ENCODE results near the gene NARF. TPM values are rescaled to one million over a fixed set of nuclear protein-coding genes. Genes with fewer than 3 reads are reported as not detected.
"Not testable (repeated sequence)": the region's sequence is repeated elsewhere in the genome, so short reads cannot be mapped to it uniquely, and the experiment has no call there.

Gene NARF
- total RNA-seq, 1 experiment from 2014 or later, result 39.4 TPM

GRCh38 chr17:82452162-82452561, 6.4 kb upstream of the NARF start:
- intact Hi-C loops (cut with micrococcal nuclease; ENCODE audit: unreplicated experiment), result no loop called here
- no TSS peak for BruUV-seq (replicated peaks)
- H3K4me1 Mint-ChIP-seq (ENCODE audit: low read depth, unreplicated experiment), result peaks cover 11% of the 10 kb centered on the region

DNA sequence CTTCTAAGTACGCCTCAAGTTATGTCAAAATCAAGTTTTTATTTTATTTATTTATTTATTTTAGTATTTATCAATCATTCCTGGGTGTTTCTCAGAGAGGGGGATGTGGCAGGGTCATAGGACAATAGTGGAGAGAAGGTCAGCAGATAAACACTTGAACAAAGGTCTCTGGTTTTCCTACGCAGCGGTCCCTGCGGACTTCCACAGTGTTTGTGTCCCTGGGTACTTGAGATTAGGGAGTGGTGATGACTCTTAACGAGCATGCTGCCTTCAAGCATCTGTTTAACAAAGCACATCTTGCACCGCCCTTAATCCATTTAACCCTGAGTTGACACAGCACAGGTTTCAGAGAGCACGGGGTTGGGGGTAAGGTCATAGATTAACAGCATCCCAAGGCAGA, 5.4 kb upstream of the NARF start:
- H3K27ac Mint-ChIP-seq (ENCODE audit: unreplicated experiment); intact Hi-C loops (cut with micrococcal nuclease; ENCODE audit: unreplicated experiment); H3K9me3 Mint-ChIP-seq (ENCODE audit: low read depth, unreplicated experiment); H3K4me3 Mint-ChIP-seq (ENCODE audit: low read depth, unreplicated experiment); BruUV-seq (replicated peaks); H3K27me3 Mint-ChIP-seq (ENCODE audit: unreplicated experiment); DNase-seq; CTCF ChIA-PET: not testable (repeated sequence)
- Mint-ChIP-seq H3K36me3 (ENCODE audit: insufficient read depth, unreplicated experiment) (peaks cover 32% of the 10 kb centered on the region), H3K4me1 (ENCODE audit: low read depth, unreplicated experiment) (peaks cover 20% of the 10 kb centered on the region)

More at GRCh38 chr17:82452162-82452561, 6.4 kb upstream of the NARF start:
- H3K36me3 Mint-ChIP-seq (ENCODE audit: insufficient read depth, unreplicated experiment), result peaks cover 26% of the 10 kb centered on the region
- peak overlapping the region; percentile 36 for H3K27ac Mint-ChIP-seq (ENCODE audit: unreplicated experiment)
- no peak for DNase-seq
- CTCF ChIA-PET, result no interaction called here
- no peak for TF ChIP-seq CTCF (IDR thresholded peaks at IDR 0.05; ENCODE audit: unreplicated experiment)
- peaks cover 2% of the 10 kb centered on the region for H3K9me3 Mint-ChIP-seq (ENCODE audit: low read depth, unreplicated experiment)
- no peaks in the 10 kb centered on the region for H3K27me3 Mint-ChIP-seq (ENCODE audit: unreplicated experiment)
- H3K4me3 Mint-ChIP-seq (ENCODE audit: low read depth, unreplicated experiment), result no peak overlapping the region

- H3K4me3 Mint-ChIP-seq (ENCODE audit: low read depth, unreplicated experiment); DNase-seq; H3K27ac Mint-ChIP-seq (ENCODE audit: unreplicated experiment); H3K27me3 Mint-ChIP-seq (ENCODE audit: unreplicated experiment); CTCF ChIA-PET; BruUV-seq (replicated peaks); intact Hi-C loops (cut with micrococcal nuclease; ENCODE audit: unreplicated experiment); H3K9me3 Mint-ChIP-seq (ENCODE audit: low read depth, unreplicated experiment): not testable (repeated sequence)
- H3K4me1 Mint-ChIP-seq (ENCODE audit: low read depth, unreplicated experiment), result peaks cover 20% of the 10 kb centered on the region
- H3K36me3 Mint-ChIP-seq (ENCODE audit: insufficient read depth, unreplicated experiment), result peaks cover 38% of the 10 kb centered on the region
Measured at GRCh38 chr17:82453706-82454105, 4.8 kb upstream of the NARF start.

DNA sequence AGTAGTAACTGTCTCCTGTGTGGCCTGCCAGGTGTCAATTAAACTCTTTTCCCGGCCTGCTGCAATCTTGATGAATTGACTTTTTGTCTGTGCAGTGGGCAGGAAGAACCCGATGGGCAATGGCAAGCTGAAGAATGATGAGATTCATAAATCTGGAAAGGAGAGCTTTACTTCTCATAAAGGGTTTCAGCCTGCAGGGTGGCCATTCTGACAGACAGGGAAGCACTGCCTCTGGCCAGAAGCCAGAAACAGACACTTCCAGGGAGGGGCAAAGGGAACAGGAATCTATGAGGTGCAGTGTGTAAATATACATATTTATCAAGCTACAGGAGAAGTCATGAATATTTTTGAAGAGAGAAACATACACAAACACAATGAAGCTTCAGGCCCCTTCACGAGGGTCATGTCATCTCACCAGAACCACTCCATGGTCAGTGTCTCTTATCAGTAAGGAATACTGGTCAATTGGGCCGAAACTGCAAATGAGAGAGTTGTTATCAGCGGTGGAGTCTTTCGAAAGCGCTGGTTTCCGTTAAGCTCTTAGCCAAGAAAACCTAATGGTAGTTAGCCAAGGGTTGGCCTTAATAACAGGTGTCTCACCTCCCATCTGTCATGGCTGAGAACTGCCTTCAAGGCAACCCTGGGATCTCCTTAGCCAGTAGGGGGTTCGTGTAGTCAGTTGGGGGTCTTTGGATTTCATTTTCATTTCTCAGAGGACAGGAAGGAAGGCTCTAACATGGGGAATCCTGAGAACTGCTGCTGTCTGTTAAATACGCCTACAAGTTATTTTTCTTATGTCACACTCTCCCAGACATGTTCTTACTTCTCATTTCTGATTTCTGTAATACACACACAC, 1.2 kb upstream of the NARF start:
- no peak for DNase-seq
- intact Hi-C loops (cut with micrococcal nuclease; ENCODE audit: unreplicated experiment), result no loop called here
- peak overlapping the region; percentile 78 for H3K27ac Mint-ChIP-seq (ENCODE audit: unreplicated experiment)
- peak overlapping the region; percentile 87 for H3K4me3 Mint-ChIP-seq (ENCODE audit: low read depth, unreplicated experiment)
- BruUV-seq (replicated peaks), result no TSS peak
- H3K27me3 Mint-ChIP-seq (ENCODE audit: unreplicated experiment), result no peaks in the 10 kb centered on the region
- peaks cover 2% of the 10 kb centered on the region for H3K9me3 Mint-ChIP-seq (ENCODE audit: low read depth, unreplicated experiment)
- peaks cover 37% of the 10 kb centered on the region for H3K36me3 Mint-ChIP-seq (ENCODE audit: insufficient read depth, unreplicated experiment)
- H3K4me1 Mint-ChIP-seq (ENCODE audit: low read depth, unreplicated experiment), result peaks cover 23% of the 10 kb centered on the region
- CTCF ChIA-PET, result interaction anchor here (1.3 kb wide), 1 partner anchor 159 kb away, joined by 3 read pairs; no protein-coding TSS in a partner anchor
- TF ChIP-seq CTCF (IDR thresholded peaks at IDR 0.05; ENCODE audit: unreplicated experiment), result no peak

DNA sequence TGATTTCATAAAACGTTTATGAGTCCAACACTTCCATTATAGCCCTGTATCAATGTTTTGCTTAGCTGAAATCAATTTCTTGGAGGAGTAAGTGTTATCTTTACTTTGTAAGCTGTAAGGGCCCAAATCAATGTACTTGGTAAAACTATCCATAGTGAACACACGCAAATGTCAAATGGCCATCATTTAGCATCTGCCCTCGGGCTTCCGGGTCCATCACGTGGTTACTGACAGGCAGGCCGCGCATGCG, 687 bp upstream of the NARF start:
- intact Hi-C loops (cut with micrococcal nuclease; ENCODE audit: unreplicated experiment), result no loop called here
- peaks cover 29% of the 10 kb centered on the region for H3K4me1 Mint-ChIP-seq (ENCODE audit: low read depth, unreplicated experiment)
- no peak for TF ChIP-seq CTCF (IDR thresholded peaks at IDR 0.05; ENCODE audit: unreplicated experiment)
- no peak for DNase-seq
- BruUV-seq (replicated peaks), result TSS peak; percentile 94
- peak overlapping the region; percentile 87 for H3K4me3 Mint-ChIP-seq (ENCODE audit: low read depth, unreplicated experiment)
- H3K27ac Mint-ChIP-seq (ENCODE audit: unreplicated experiment), result peak overlapping the region; percentile 78
- no peaks in the 10 kb centered on the region for H3K27me3 Mint-ChIP-seq (ENCODE audit: unreplicated experiment)
- H3K9me3 Mint-ChIP-seq (ENCODE audit: low read depth, unreplicated experiment), result peaks cover 2% of the 10 kb centered on the region
- peaks cover 40% of the 10 kb centered on the region for H3K36me3 Mint-ChIP-seq (ENCODE audit: insufficient read depth, unreplicated experiment)
- CTCF ChIA-PET, result interaction anchor here (1.3 kb wide), 1 partner anchor 160 kb away, joined by 3 read pairs; no protein-coding TSS in a partner anchor
